GM18499 (cell line): ENCODE data around the gene RGN.
"Not testable (repeated sequence)": the region's sequence is repeated elsewhere in the genome, so short reads cannot be mapped to it uniquely, and the experiment has no call there.

Experiments used
- ATAC-seq: cut with Tn5 transposase; IDR thresholded peaks from one replicate; pipeline ENCODE4 v1.9.1; 2021; ENCODE audit warnings: moderate number of reproducible peaks; ENCODE audit not compliant: insufficient read depth, unreplicated experiment

The RGN gene

GRCh38 chrX:47078129-47079043 lies at the start of gene RGN:
TSS of gene RGN (plus strand) at chrX:47078443. CDS start at chrX:47081145, 2,702 bp downstream.
- no peak for ATAC-seq

- ATAC-seq: no peak
These were observed 47.9 kb upstream of the RGN start for GRCh38 chrX:47030339-47030738.

- ATAC-seq: no peak
These were observed 30.3 kb upstream of the RGN start for GRCh38 chrX:47047989-47048388.

GRCh38 chrX:47059142-47059874 lies 18.9 kb upstream of the RGN start:
- ATAC-seq: no peak

GRCh38 chrX:47060708-47061107 lies 17.5 kb upstream of the RGN start:
- ATAC-seq: no peak

GRCh38 chrX:47061238-47061919 lies 16.9 kb upstream of the RGN start:
- ATAC-seq: no peak

- ATAC-seq: no peak
These were observed 15.1 kb upstream of the RGN start for GRCh38 chrX:47063179-47063578.

- no peak for ATAC-seq
These were observed 10.0 kb upstream of the RGN start for GRCh38 chrX:47068214-47068613.

- ATAC-seq: no peak
These were observed 9.5 kb upstream of the RGN start for GRCh38 chrX:47068720-47069119.

- ATAC-seq: no peak
These were observed 2.1 kb downstream of the RGN start for GRCh38 chrX:47080215-47080914.

- no peak for ATAC-seq
These were observed 2.6 kb downstream of the RGN start for GRCh38 chrX:47080915-47081236.

- ATAC-seq: no peak
These were observed 13.0 kb downstream of the RGN start for GRCh38 chrX:47091149-47091775.

- no peak for ATAC-seq
These were observed 15.0 kb downstream of the RGN start for GRCh38 chrX:47093248-47093647.

GRCh38 chrX:47093860-47094259 lies 15.6 kb downstream of the RGN start:
- ATAC-seq: no peak

GRCh38 chrX:47097018-47097417 lies 18.8 kb downstream of the RGN start:
- no peak for ATAC-seq

GRCh38 chrX:47098338-47099094 lies 20.3 kb downstream of the RGN start:
- no peak for ATAC-seq

GRCh38 chrX:47101206-47101605 lies 23.0 kb downstream of the RGN start:
- no peak for ATAC-seq

- not testable (repeated sequence) for ATAC-seq
These were observed 32.8 kb downstream of the RGN start for GRCh38 chrX:47110936-47111615.
